ENCODE data around the gene RSAD1.

The RSAD1 gene

GRCh38 chr17:50519141-50519834 lies 40.6 kb downstream of the RSAD1 start:
- DNase-seq (ENCODE audit: low read depth) = no peak

- no peak for DNase-seq (ENCODE audit: low read depth)
Measured at GRCh38 chr17:50520483-50520882, 41.8 kb downstream of the RSAD1 start.

- DNase-seq (ENCODE audit: low read depth) = no peak
Measured at GRCh38 chr17:50521514-50521913, 42.9 kb downstream of the RSAD1 start.

GRCh38 chr17:50522766-50523165 lies 44.1 kb downstream of the RSAD1 start:
- DNase-seq (ENCODE audit: low read depth) = no peak

GRCh38 chr17:50523208-50523607 lies 44.5 kb downstream of the RSAD1 start:
- DNase-seq (ENCODE audit: low read depth) = no peak

GRCh38 chr17:50524838-50525237 lies 46.2 kb downstream of the RSAD1 start:
- no peak for DNase-seq (ENCODE audit: low read depth)

- no peak for DNase-seq (ENCODE audit: low read depth)
Measured at GRCh38 chr17:50527155-50527762, 48.6 kb downstream of the RSAD1 start.

- DNase-seq (ENCODE audit: low read depth) = no peak
Measured at GRCh38 chr17:50527949-50528474, 49.4 kb downstream of the RSAD1 start.

- no peak for DNase-seq (ENCODE audit: low read depth)
Measured at GRCh38 chr17:50529849-50530248, 51.2 kb downstream of the RSAD1 start.

GRCh38 chr17:50531428-50532025 lies 52.9 kb downstream of the RSAD1 start:
- no peak for DNase-seq (ENCODE audit: low read depth)

GRCh38 chr17:50532452-50533024 lies 53.9 kb downstream of the RSAD1 start, which contains the start of gene EPN3:
TSS of gene EPN3 (plus strand) at chr17:50532735. CDS start at chr17:50536557, 3,822 bp downstream.
- no peak for DNase-seq (ENCODE audit: low read depth)

GRCh38 chr17:50533185-50533584 lies 54.5 kb downstream of the RSAD1 start:
- no peak for DNase-seq (ENCODE audit: low read depth)

- DNase-seq (ENCODE audit: low read depth) = no peak
Measured at GRCh38 chr17:50533720-50534148, 55.1 kb downstream of the RSAD1 start.

GRCh38 chr17:50534222-50534978 lies 55.7 kb downstream of the RSAD1 start:
- DNase-seq (ENCODE audit: low read depth) = no peak

- no peak for DNase-seq (ENCODE audit: low read depth)
Measured at GRCh38 chr17:50534979-50535326, 56.3 kb downstream of the RSAD1 start.

GRCh38 chr17:50535407-50535806 lies 56.7 kb downstream of the RSAD1 start:
- no peak for DNase-seq (ENCODE audit: low read depth)
